Activated T-cell treated with anti-CD3 and anti-CD28 coated beads for 1 hour (primary cell): ENCODE results near the gene BRINP2.

Experiments
- DNase-seq: peaks from one replicate; pipeline ENCODE4 v3.0.0-alpha.2; 2020; ENCODE audit warnings: low read depth

The BRINP2 gene

GRCh38 chr1:177270863-177271262 is 100.1 kb downstream of the BRINP2 start:
- no peak for DNase-seq

DNA sequence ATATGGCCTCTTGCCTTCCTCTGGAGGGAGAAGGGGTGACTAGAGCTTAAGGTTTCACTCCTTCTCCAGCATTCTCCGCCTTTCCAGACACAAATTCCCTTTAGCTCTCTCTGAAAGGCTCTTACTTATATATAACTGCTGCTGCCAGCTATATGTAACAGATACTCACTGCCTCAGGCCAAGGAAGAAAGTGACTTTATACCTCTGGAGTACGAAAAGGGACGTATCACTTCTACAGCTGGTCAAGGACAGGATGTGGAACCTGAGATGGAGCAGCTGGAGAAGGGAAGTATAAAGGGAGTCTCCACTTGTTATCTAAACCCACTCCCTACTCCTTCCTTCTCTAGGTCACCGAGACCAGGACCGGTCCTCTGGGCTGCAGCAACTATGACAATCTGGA is 102.4 kb downstream of the BRINP2 start:
- DNase-seq = no peak

DNA sequence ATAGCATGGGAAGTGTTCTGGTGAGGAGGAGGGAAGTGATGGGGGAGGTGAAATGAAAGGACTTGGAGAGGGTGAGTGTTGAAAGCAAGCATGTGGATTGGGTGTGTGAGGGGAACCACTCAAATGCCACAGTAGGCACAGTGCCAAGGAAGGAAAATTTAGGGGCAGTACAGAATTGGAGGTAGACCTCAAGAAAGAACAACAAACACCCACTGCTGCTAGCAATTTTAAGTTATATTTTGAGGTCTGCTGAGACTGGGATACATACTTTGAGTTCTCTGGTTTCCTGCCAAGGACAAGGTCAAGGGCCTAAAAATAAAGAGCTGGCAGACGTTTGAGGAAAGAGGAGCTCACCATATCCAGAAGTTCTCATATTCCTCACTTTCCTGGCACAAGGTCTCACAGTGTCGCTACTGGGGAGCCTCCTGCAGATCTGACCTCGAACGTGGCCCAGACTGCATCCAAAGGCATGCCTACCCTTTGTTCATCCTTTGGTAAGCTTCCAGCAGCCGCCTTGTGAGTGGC is 104.0 kb downstream of the BRINP2 start:
- no peak for DNase-seq

DNA sequence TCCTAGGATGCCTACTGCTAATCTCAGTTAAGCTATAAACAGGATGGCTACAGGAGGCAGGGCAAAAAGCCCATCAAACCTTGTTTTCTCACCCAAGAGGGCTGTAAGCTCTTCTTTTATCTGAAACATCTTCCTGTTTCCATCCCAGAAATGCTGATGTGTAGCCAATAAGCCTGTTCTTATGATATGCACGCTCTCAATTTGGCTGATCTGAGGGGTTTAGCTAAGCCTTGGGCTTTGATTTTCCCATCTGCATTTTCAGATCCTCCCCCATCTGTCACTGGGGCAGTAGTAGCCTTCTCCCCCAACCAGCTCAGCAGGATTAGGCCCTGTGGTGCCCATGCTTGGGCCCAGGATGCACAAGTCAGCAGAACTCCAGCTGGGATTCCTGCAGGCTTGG is 105.0 kb downstream of the BRINP2 start:
- DNase-seq = no peak

GRCh38 chr1:177278626-177279390 is 108.0 kb downstream of the BRINP2 start:
- DNase-seq = no peak

- DNase-seq = no peak
Observed at GRCh38 chr1:177281901-177282300, 111.1 kb downstream of the BRINP2 start.

GRCh38 chr1:177282976-177283375 is 112.2 kb downstream of the BRINP2 start:
- DNase-seq = no peak

GRCh38 chr1:177283380-177283779 is 112.6 kb downstream of the BRINP2 start:
- DNase-seq = no peak

DNA sequence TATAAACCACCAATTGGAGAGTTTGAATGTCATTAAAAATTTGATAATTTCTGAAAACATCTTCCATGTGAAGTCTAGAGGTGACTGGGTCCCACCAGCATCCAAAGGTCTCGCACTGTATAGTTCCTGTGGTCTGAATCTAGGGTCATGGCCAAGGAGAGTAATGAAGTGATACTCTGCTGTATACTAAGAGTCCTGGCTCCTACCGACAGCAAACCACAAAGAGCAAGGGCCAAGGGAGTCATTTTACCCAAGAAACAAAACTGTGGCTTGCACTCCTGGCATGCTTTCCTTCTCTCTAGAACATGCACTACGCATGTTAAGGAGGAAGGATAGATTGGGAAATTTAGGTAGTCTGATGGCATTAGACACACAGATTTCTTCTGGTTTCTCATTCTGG is 115.6 kb downstream of the BRINP2 start:
- DNase-seq = no peak

- DNase-seq = no peak
Observed at GRCh38 chr1:177287270-177287669, 116.5 kb downstream of the BRINP2 start.

GRCh38 chr1:177287994-177288393 is 117.2 kb downstream of the BRINP2 start:
- DNase-seq = no peak

DNA sequence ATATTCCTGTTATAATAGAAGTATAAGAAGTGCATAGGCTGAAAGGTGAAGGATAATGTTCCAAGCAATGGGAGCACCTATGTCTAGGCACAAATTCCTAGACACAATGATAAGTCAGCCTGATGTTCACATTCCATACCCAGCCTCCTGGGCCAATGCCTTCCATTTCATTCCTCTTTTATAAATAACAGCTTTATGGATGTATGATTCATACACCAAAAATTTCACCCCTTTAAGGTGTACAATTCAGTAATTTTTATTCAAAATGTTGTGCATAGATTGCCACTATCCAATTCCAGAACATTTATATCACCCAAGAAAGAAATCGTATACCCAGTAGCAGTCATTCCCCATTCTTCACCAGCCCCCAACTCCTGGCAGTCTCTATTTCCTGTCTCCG is 118.8 kb downstream of the BRINP2 start:
- DNase-seq = no peak

GRCh38 chr1:177300431-177300830 is 129.7 kb downstream of the BRINP2 start:
- no peak for DNase-seq

GRCh38 chr1:177301425-177302124 is 130.8 kb downstream of the BRINP2 start:
- no peak for DNase-seq

GRCh38 chr1:177302357-177303044 is 131.7 kb downstream of the BRINP2 start:
- no peak for DNase-seq

- no peak for DNase-seq
Observed at GRCh38 chr1:177305040-177306018, 134.6 kb downstream of the BRINP2 start.

DNA sequence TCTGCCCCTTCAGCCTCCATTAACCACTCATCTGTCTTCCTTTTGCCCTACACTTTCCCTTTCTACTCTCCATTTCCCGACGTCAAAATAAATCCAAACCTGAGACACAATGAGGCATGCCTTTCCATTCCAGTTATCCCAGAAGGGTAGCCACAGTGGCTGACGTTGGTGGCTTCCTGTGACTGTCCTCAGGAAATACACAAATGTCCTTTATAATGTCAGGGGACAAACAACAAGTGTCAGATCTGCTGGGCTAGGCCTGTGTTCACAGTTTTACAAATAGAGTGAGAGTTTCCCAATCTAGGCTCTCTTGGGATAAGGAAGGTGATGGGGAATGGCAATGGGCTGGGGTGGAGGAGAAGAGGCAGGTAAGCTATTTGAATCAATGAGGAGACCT is 135.3 kb downstream of the BRINP2 start:
- no peak for DNase-seq

DNA sequence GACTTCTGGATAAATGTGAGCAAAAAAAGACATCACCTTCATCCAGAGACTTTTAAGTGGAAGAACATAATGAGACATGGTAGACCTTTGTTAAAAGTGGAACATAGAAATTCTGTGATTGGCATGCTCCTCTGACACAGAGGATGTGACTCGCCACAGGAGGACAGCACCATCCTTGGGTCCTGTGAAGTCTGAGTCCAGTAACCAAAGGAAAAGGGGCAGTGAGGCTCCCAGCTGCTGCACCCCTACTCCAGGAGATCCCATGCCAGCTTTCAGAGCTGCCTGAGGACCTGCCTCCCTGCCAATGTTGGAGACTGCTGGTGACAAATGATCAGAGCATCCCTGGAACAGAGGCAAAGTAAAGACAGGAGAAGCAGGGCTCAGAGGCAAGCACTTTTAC is 136.2 kb downstream of the BRINP2 start:
- DNase-seq = no peak

GRCh38 chr1:177307771-177308170 is 137.0 kb downstream of the BRINP2 start:
- no peak for DNase-seq

DNA sequence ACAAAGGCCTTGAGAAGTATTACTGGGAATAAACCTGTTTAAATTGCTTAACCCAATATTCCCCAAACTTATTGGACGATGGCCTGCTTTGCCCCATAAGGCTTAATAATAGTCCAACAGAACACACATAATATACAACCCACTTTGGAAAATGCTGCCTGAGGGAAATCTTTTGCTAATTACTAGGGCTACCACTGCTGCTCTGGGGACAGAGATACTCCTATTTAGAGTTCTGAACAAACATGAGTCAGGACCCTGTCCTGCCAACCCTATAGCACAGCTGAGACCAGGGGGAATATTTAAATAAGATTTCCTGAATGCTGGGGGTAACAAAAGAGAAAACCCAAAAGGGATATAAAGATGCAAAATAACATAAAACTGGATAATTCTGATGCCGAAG is 139.1 kb downstream of the BRINP2 start:
- DNase-seq = no peak

DNA sequence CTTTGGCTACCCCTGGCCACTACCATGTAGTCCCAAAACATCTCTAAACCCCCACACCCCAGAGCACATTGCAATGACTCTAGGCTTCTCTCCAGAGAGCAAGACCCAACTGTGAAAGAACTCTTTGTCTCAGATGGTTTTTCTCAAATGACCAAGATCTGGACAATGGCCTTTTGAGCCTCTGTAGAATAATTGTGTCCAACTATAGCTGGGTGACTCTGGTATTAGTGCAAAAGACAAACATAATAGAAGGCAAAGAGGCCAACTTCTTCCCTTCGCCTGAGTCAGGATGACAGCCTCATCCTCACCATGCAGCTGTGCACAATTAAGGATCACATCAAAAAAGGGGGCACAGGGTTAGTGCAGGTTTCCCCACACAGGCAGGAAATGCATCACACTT is 139.6 kb downstream of the BRINP2 start:
- DNase-seq = no peak

GRCh38 chr1:177311111-177311510 is 140.4 kb downstream of the BRINP2 start:
- no peak for DNase-seq
